ENCODE results near the gene PTGIS. TPM values are rescaled to one million over a fixed set of nuclear protein-coding genes. Genes with fewer than 3 reads are reported as not detected.
A peak's percentile ranks its signal among the peaks of the same experiment; 100 is the strongest.

PTGIS gene
- total and polyA plus RNA-seq, 2 experiments from 2014 or later = 109 to 192 TPM

DNA sequence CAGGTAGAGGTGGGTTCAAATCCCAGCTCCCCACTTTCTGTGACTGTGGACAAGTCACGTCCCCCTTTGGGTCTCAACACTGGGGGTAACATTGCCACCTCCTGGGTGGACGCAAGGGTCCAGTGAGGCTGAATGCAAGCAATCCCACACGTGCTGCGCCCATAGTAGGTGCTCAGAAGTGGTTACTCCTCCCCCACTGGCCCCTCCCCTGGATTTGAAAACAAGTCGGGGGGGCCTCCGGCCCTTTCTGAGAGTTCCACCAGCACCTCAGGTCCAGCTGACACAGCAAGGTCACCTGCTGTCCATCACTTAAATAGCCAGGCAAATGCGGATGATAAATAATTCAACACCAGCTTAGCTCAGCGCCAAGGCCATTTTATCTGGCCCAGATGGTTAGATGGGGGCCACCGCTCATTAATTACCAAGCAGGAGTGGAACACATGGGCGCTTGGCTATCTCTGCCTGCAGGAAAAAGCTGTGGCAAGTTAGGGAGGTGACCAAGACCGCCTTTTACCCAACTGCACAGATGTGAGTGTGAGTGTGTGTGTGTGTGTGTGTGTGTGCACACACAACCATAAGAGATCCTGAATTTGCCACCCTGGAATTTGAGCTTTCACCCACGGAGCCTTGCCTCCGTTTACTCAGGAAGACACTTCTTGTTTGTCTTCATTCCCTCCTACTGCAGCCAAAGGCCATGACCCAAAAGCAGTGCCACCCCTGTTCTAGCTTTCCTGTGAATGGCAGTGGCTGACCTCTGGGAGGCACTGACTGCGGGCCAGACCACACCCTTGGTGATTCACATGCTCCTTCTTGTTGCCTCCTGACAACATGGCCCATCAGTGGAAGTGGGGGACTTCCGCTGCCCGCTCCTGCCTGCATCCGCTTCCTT, 50.8 kb downstream of the PTGIS start:
- H3K36me3 ChIP-seq (ENCODE audit: low read depth) = peaks cover 43% of the 10 kb centered on the region
- TF ChIP-seq EZH2phosphoT487 (IDR thresholded peaks at IDR 0.05; ENCODE audit: insufficient read depth, low read depth) (no peak), EZH2 (IDR thresholded peaks at IDR 0.05; ENCODE audit: insufficient read depth, poor library complexity, severe bottlenecking) (no peak)
- no peak overlapping the region for H3K4me2 ChIP-seq (ENCODE audit: unreplicated experiment)
- no peak overlapping the region for H3K9ac ChIP-seq
- H3K9me2 ChIP-seq (ENCODE audit: insufficient read depth) = 0 out of 2 replicates have a peak, but pooled peaks cover 2% of the 10 kb centered on the region
- in situ Hi-C loops (cut with MboI) = no loop called here
- DNase-seq = peak; percentile 33
- H3K4me1 ChIP-seq (ENCODE audit: insufficient read depth) = no peaks in the 10 kb centered on the region
- no peak overlapping the region for H3K27ac ChIP-seq
- WGBS, 2 experiments (ENCODE audit: low coverage in 1 of 2, low lambda C conversion rate in 2 of 2, missing lambda C conversion rate in 2 of 2) = 88 to 90% methylated on average over 16 to 17 of the region's 17 CpGs
- no peaks in the 10 kb centered on the region for H3K79me2 ChIP-seq (ENCODE audit: insufficient read depth)
- H3F3A ChIP-seq (ENCODE audit: insufficient read depth) = peaks cover 74% of the 10 kb centered on the region
- no peak overlapping the region for H3K4me3 ChIP-seq
- H3K9me3 ChIP-seq (ENCODE audit: low read depth) = no peaks in the 10 kb centered on the region
- H4K20me1 ChIP-seq (ENCODE audit: insufficient read depth) = 0 out of 2 replicates have a peak, but pooled peaks cover 2% of the 10 kb centered on the region
- H3K27me3 ChIP-seq (replicated peaks; ENCODE audit: insufficient read depth) = no peaks in the 10 kb centered on the region
- no peak overlapping the region for H2AFZ ChIP-seq

- H3K27ac ChIP-seq = no peak overlapping the region
These were observed 52.4 kb downstream of the PTGIS start for GRCh38 chr20:49515586-49515985.

DNA sequence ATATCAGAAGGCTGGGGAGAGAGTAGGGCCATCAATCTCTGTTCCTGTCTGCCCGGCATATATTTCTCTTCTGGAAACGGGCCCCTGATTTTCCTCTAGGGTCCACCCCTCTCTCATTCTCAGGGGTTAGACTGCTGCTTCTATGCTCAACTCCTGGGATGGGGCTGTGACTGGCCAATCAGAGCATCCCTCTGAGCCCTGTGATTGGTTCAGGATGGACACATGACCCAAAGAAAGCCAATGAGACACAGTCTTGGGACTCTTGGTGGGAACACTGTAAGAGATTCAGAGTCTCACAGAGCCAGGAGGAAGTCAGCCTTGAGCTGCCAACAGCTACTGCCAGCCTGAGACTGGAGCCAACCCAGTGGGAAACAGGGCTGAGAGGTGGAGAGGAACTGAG, 54.4 kb downstream of the PTGIS start:
- H3K27me3 ChIP-seq (replicated peaks; ENCODE audit: insufficient read depth) = no peaks in the 10 kb centered on the region
- in situ Hi-C loops (cut with MboI) = no loop called here
- H3K27ac ChIP-seq = no peak overlapping the region
- H3F3A ChIP-seq (ENCODE audit: insufficient read depth) = peaks cover 68% of the 10 kb centered on the region
- 92 to 100% methylated on average over 2 of the region's 2 CpGs for WGBS, 2 experiments (ENCODE audit: low coverage in 1 of 2, low lambda C conversion rate in 2 of 2, missing lambda C conversion rate in 2 of 2)
- H3K9me3 ChIP-seq (ENCODE audit: low read depth) = no peaks in the 10 kb centered on the region
- peak; percentile 20 for DNase-seq
- H3K36me3 ChIP-seq (ENCODE audit: low read depth) = peaks cover 32% of the 10 kb centered on the region
- 0 out of 2 replicates have a peak, but pooled peaks cover 6% of the 10 kb centered on the region for H3K9me2 ChIP-seq (ENCODE audit: insufficient read depth)
- no peaks in the 10 kb centered on the region for H3K79me2 ChIP-seq (ENCODE audit: insufficient read depth)
- no peak overlapping the region for H2AFZ ChIP-seq
- no peak overlapping the region for H3K4me3 ChIP-seq
- H3K9ac ChIP-seq = no peak overlapping the region
- no peaks in the 10 kb centered on the region for H4K20me1 ChIP-seq (ENCODE audit: insufficient read depth)
- peaks cover 21% of the 10 kb centered on the region for H3K4me1 ChIP-seq (ENCODE audit: insufficient read depth)
- TF ChIP-seq EZH2phosphoT487 (IDR thresholded peaks at IDR 0.05; ENCODE audit: insufficient read depth, low read depth) (no peak), EZH2 (IDR thresholded peaks at IDR 0.05; ENCODE audit: insufficient read depth, poor library complexity, severe bottlenecking) (no peak)
- no peak overlapping the region for H3K4me2 ChIP-seq (ENCODE audit: unreplicated experiment)

More at GRCh38 chr20:49515586-49515985, 52.4 kb downstream of the PTGIS start:
- Histone ChIP-seq H3K9ac (no peak overlapping the region), H2AFZ (no peak overlapping the region), H3F3A (ENCODE audit: insufficient read depth) (peaks cover 75% of the 10 kb centered on the region), H3K36me3 (ENCODE audit: low read depth) (peaks cover 29% of the 10 kb centered on the region), H3K79me2 (ENCODE audit: insufficient read depth) (no peaks in the 10 kb centered on the region), H3K4me1 (ENCODE audit: insufficient read depth) (peaks cover 14% of the 10 kb centered on the region), H4K20me1 (ENCODE audit: insufficient read depth) (0 out of 2 replicates have a peak, but pooled peaks cover 2% of the 10 kb centered on the region), H3K9me3 (ENCODE audit: low read depth) (no peaks in the 10 kb centered on the region), H3K4me3 (no peak overlapping the region), H3K9me2 (ENCODE audit: insufficient read depth) (0 out of 2 replicates have a peak, but pooled peaks cover 6% of the 10 kb centered on the region), H3K4me2 (ENCODE audit: unreplicated experiment) (no peak overlapping the region), H3K27me3 (replicated peaks; ENCODE audit: insufficient read depth) (no peaks in the 10 kb centered on the region)
- 53 to 59% methylated on average over 3 of the region's 3 CpGs for WGBS, 2 experiments (ENCODE audit: low coverage in 1 of 2, low lambda C conversion rate in 2 of 2, missing lambda C conversion rate in 2 of 2)
- no peak for TF ChIP-seq EZH2phosphoT487 (IDR thresholded peaks at IDR 0.05; ENCODE audit: insufficient read depth, low read depth)
- no peak for TF ChIP-seq EZH2 (IDR thresholded peaks at IDR 0.05; ENCODE audit: insufficient read depth, poor library complexity, severe bottlenecking)
- DNase-seq = no peak
- in situ Hi-C loops (cut with MboI) = no loop called here

- peaks cover 64% of the 10 kb centered on the region for H3F3A ChIP-seq (ENCODE audit: insufficient read depth)
- no peaks in the 10 kb centered on the region for H3K9me3 ChIP-seq (ENCODE audit: low read depth)
- no peak overlapping the region for H3K27ac ChIP-seq
- H3K79me2 ChIP-seq (ENCODE audit: insufficient read depth) = no peaks in the 10 kb centered on the region
- no peaks in the 10 kb centered on the region for H4K20me1 ChIP-seq (ENCODE audit: insufficient read depth)
- H3K4me3 ChIP-seq = no peak overlapping the region
- no peak overlapping the region for H3K4me2 ChIP-seq (ENCODE audit: unreplicated experiment)
- no peak overlapping the region for H3K9ac ChIP-seq
- H2AFZ ChIP-seq = no peak overlapping the region
- in situ Hi-C loops (cut with MboI) = no loop called here
- WGBS, 2 experiments (ENCODE audit: low coverage in 1 of 2, low lambda C conversion rate in 2 of 2, missing lambda C conversion rate in 2 of 2) = 95 to 96% methylated on average over 11 of the region's 11 CpGs
- H3K27me3 ChIP-seq (replicated peaks; ENCODE audit: insufficient read depth) = no peaks in the 10 kb centered on the region
- 0 out of 2 replicates have a peak, but pooled peaks cover 6% of the 10 kb centered on the region for H3K9me2 ChIP-seq (ENCODE audit: insufficient read depth)
- peaks cover 27% of the 10 kb centered on the region for H3K36me3 ChIP-seq (ENCODE audit: low read depth)
- peaks cover 21% of the 10 kb centered on the region for H3K4me1 ChIP-seq (ENCODE audit: insufficient read depth)
- no peak for DNase-seq
- TF ChIP-seq EZH2 (IDR thresholded peaks at IDR 0.05; ENCODE audit: insufficient read depth, poor library complexity, severe bottlenecking) (no peak), EZH2phosphoT487 (IDR thresholded peaks at IDR 0.05; ENCODE audit: insufficient read depth, low read depth) (no peak)
These were observed 54.9 kb downstream of the PTGIS start for GRCh38 chr20:49513009-49513408.
